ENCODE measurements around the gene PCCA.

- TF ChIP-seq CTCF (IDR thresholded peaks at IDR 0.05) (no peak), MAX (IDR thresholded peaks at IDR 0.05; ENCODE audit: low read depth) (no peak), USF1 (IDR thresholded peaks at IDR 0.05; ENCODE audit: borderline replicate concordance, low read depth) (no peak), EP300 (IDR thresholded peaks at IDR 0.05; ENCODE audit: borderline replicate concordance in 1 of 2, low read depth in 1 of 2, low read length in 1 of 2) (no peak), PBX3 (IDR thresholded peaks at IDR 0.05) (no peak), POLR2AphosphoS5 (IDR thresholded peaks at IDR 0.05; ENCODE audit: low read depth, low read length) (no peak), REST (IDR thresholded peaks at IDR 0.05; ENCODE audit: low read depth, low read length) (no peak), RFX5 (IDR thresholded peaks at IDR 0.05; ENCODE audit: low read length) (no peak), EZH2phosphoT487 (IDR thresholded peaks at IDR 0.05; ENCODE audit: borderline replicate concordance, low read depth) (no peak)
Observed at GRCh38 chr13:100403675-100404074, 314.8 kb downstream of the PCCA start.
